ENCODE data around the gene PKD2L1. TPM values are rescaled to one million over a fixed set of nuclear protein-coding genes. Genes with fewer than 3 reads are reported as not detected.

PKD2L1 gene
- total RNA-seq, 1 donor from 2014 or later, result not detected

GRCh38 chr10:100360234-100360633 is 30.2 kb upstream of the PKD2L1 start:
- H3K4me3 ChIP-seq (ENCODE audit: low read depth, low read length), result no peak overlapping the region
- TF ChIP-seq, protein P1, sequence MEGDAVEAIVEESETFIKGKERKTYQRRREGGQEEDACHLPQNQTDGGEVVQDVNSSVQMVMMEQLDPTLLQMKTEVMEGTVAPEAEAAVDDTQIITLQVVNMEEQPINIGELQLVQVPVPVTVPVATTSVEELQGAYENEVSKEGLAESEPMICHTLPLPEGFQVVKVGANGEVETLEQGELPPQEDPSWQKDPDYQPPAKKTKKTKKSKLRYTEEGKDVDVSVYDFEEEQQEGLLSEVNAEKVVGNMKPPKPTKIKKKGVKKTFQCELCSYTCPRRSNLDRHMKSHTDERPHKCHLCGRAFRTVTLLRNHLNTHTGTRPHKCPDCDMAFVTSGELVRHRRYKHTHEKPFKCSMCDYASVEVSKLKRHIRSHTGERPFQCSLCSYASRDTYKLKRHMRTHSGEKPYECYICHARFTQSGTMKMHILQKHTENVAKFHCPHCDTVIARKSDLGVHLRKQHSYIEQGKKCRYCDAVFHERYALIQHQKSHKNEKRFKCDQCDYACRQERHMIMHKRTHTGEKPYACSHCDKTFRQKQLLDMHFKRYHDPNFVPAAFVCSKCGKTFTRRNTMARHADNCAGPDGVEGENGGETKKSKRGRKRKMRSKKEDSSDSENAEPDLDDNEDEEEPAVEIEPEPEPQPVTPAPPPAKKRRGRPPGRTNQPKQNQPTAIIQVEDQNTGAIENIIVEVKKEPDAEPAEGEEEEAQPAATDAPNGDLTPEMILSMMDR (conservative IDR thresholded peaks at IDR 0.05; ENCODE audit: low read depth, low read length), result no peak
- DNase-seq (ENCODE audit: low read depth), result no peak

- DNase-seq (ENCODE audit: low read depth), result no peak
- no peak overlapping the region for H3K4me3 ChIP-seq (ENCODE audit: low read depth, low read length)
- TF ChIP-seq, protein P1 (conservative IDR thresholded peaks at IDR 0.05; ENCODE audit: low read depth, low read length), result no peak
These were observed 29.6 kb upstream of the PKD2L1 start for GRCh38 chr10:100359529-100360150.

DNA sequence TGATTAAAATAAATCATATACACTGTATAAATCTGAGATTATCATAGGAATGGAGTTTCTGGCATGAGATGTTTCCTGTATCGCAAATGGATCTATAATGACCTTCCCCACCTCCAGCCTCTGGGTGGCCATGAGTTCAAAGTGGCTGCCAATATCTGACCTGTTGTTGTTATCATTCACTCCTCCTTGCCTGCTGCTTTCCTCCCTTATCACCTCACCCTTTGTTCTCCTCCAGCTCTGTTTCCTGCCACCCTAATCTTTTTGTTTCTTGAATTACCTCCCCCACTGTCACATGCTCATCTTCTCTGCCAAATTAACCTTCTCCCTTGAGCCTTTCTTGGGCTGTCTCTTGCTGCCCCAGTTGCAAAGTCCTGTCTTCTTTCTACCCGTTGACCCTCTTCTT is 29.0 kb upstream of the PKD2L1 start:
- TF ChIP-seq, protein P1 (conservative IDR thresholded peaks at IDR 0.05; ENCODE audit: low read depth, low read length), result no peak
- no peak for DNase-seq (ENCODE audit: low read depth)
- H3K4me3 ChIP-seq (ENCODE audit: low read depth, low read length), result no peak overlapping the region

- H3K4me3 ChIP-seq (ENCODE audit: low read depth, low read length), result no peak overlapping the region
- TF ChIP-seq, protein P1 (conservative IDR thresholded peaks at IDR 0.05; ENCODE audit: low read depth, low read length), result no peak
- no peak for DNase-seq (ENCODE audit: low read depth)
These were observed 27.2 kb upstream of the PKD2L1 start for GRCh38 chr10:100357059-100357858.

DNA sequence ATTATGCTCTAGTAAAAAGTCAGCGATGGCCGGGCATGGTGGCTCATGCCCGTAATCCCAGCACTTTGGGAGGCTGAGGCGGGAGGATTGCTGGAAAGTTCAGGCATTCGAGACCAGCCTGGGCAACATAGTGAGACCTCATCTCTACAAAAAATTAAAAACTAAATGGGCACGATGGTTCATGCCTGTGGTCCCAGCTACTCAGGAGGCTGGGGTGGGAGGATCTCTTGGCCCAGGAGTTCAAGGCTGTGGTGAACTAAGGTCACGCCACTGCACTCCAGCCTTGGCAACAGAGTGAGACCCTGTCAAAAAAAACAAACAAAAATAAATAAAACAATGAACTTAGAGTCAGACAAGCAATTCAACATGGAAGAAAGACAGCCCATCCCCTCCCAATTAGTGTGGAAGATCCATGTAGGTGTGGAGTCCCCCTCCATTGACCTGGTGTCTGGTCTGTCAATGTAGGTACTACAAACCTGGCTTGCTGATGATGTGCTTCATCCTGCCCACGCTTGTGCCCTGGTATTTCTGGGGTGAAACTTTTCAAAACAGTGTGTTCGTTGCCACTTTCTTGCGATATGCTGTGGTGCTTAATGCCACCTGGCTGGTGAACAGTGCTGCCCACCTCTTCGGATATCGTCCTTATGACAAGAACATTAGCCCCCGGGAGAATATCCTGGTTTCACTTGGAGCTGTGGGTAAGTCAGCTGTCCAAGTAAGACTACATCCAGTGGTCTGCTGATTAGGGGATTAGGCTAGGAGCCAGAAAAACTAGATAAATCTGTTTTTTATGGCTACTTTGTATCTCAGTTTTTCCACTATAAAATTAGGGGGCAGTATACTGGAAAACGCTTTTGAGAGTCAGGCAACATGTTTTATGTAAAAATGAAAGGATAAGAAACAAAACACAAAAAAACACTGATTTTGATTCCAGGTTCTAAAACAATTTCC is 26.3 kb upstream of the PKD2L1 start:
- no peak overlapping the region for H3K4me3 ChIP-seq (ENCODE audit: low read depth, low read length)
- no peak for DNase-seq (ENCODE audit: low read depth)
- TF ChIP-seq, protein P1 (conservative IDR thresholded peaks at IDR 0.05; ENCODE audit: low read depth, low read length), result no peak

GRCh38 chr10:100355086-100355485 is 25.1 kb upstream of the PKD2L1 start:
- TF ChIP-seq, protein P1 (conservative IDR thresholded peaks at IDR 0.05; ENCODE audit: low read depth, low read length), result no peak
- H3K4me3 ChIP-seq (ENCODE audit: low read depth, low read length), result no peak overlapping the region
- DNase-seq (ENCODE audit: low read depth), result no peak
